NCI-H345 treated with DMSO at 0.1 percent for 48 hours (cell line): ENCODE measurements around the gene PLCD4.
A peak's percentile ranks its signal among the peaks of the same experiment; 100 is the strongest.

Source experiments
- DNase-seq: peaks from one replicate; lab custom pipeline; 2025; ENCODE audit not compliant: unreplicated experiment; lab: John Stamatoyannopoulos, UW

PLCD4 gene

GRCh38 chr2:218607436-218608115, at the start of gene PLCD4:
Gene PLCD4, plus strand, starts transcription at chr2:218607899. Its CDS starts 7,841 bp downstream, at chr2:218615740.
- DNase-seq, result no peak

GRCh38 chr2:218557941-218558340, 49.8 kb upstream of the PLCD4 start:
- DNase-seq, result no peak

GRCh38 chr2:218558986-218559385, 48.7 kb upstream of the PLCD4 start:
- no peak for DNase-seq

GRCh38 chr2:218564056-218564455, 43.6 kb upstream of the PLCD4 start:
- no peak for DNase-seq

- DNase-seq, result no peak
Measured at GRCh38 chr2:218566296-218566695, 41.4 kb upstream of the PLCD4 start.

- peak; percentile 60 for DNase-seq
Measured at GRCh38 chr2:218567797-218568189, 39.9 kb upstream of the PLCD4 start.

GRCh38 chr2:218568190-218569037, 39.3 kb upstream of the PLCD4 start, which contains the start of the genes CNOT9 and USP37:
Gene CNOT9, plus strand, starts transcription at chr2:218568839. Its CDS starts 116 bp downstream, at chr2:218568955.
Gene USP37, minus strand, starts transcription at chr2:218568351. Its CDS starts 9,698 bp downstream, at chr2:218558653.
- peak; percentile 96 for DNase-seq

GRCh38 chr2:218569038-218569431, 38.7 kb upstream of the PLCD4 start:
- no peak for DNase-seq

- no peak for DNase-seq
Measured at GRCh38 chr2:218569661-218570500, 37.8 kb upstream of the PLCD4 start.

GRCh38 chr2:218570850-218571249, 36.8 kb upstream of the PLCD4 start:
- no peak for DNase-seq

- no peak for DNase-seq
Measured at GRCh38 chr2:218576854-218577253, 30.8 kb upstream of the PLCD4 start.

- no peak for DNase-seq
Measured at GRCh38 chr2:218577482-218578220, 30.0 kb upstream of the PLCD4 start.

- DNase-seq, result no peak
Measured at GRCh38 chr2:218578272-218578877, 29.3 kb upstream of the PLCD4 start.

GRCh38 chr2:218582076-218582475, 25.6 kb upstream of the PLCD4 start:
- no peak for DNase-seq

GRCh38 chr2:218583983-218584850, 23.5 kb upstream of the PLCD4 start:
- DNase-seq, result no peak

GRCh38 chr2:218585541-218585940, 22.2 kb upstream of the PLCD4 start:
- no peak for DNase-seq

GRCh38 chr2:218605432-218605831, 2.3 kb upstream of the PLCD4 start:
- DNase-seq, result no peak

GRCh38 chr2:218615868-218616315, 8.2 kb downstream of the PLCD4 start:
- DNase-seq, result no peak
